Panc1 (cell line): ENCODE measurements around the gene ANK3. TPM values are rescaled to one million over a fixed set of nuclear protein-coding genes. Genes with fewer than 3 reads are reported as not detected.

Source experiments
- ATAC-seq: fragments of 200-7000 bp; cut with Tn5 transposase; 2 replicates; pipeline ENCODE4 v1.9.1; 2020; ENCODE audit warnings: mild to moderate bottlenecking, moderate library complexity
- BruUV-seq: library from RNA; stranded (reverse); fragments of 400-500 nt; replicated peaks from 2 replicates; lab custom pipeline; 2021; lab: Mats Ljungman, UMichigan
- CTCF ChIA-PET: fragments of 300-600 bp; sonication (Branson Sonifier 250); formaldehyde crosslinking; loops from one replicate; lab custom pipeline; 2022; ENCODE audit warnings: antibody characterized with exemption; lab: Charles Lee
- POLR2A ChIA-PET: fragments of 300-600 bp; sonication (Branson Sonifier 250); formaldehyde crosslinking; loops from one replicate; lab custom pipeline; 2022; ENCODE audit warnings: antibody characterized with exemption; lab: Charles Lee
- DNase-seq: peaks from one replicate; pipeline ENCODE4 v3.0.0-alpha.2; 2010; ENCODE audit warnings: low read depth, low spot score
- H3K27ac ChIP-seq: 2 replicates; pipeline ENCODE4 v1.5.1; 2011; ENCODE audit warnings: mild to moderate bottlenecking, low read length, inconsistent platforms
- H3K27me3 ChIP-seq: fragments of 200-500 bp; sonication (Bioruptor generic); 2 replicates; pipeline ENCODE4 v1.6.0; 2014; ENCODE audit warnings: low read length, inconsistent platforms; ENCODE audit not compliant: control insufficient read depth, insufficient read depth
- H3K36me3 ChIP-seq: fragments of 200-500 bp; sonication (Bioruptor generic); 2 replicates; pipeline ENCODE4 v1.5.1; 2014; ENCODE audit warnings: inconsistent platforms, mild to moderate bottlenecking, low read length, moderate library complexity; ENCODE audit not compliant: control insufficient read depth, insufficient read depth
- H3K4me1 ChIP-seq: 2 replicates; pipeline ENCODE4 v1.5.1; 2011; ENCODE audit warnings: inconsistent platforms, mild to moderate bottlenecking, low read length, moderate library complexity; ENCODE audit not compliant: control insufficient read depth, insufficient read depth
- H3K4me3 ChIP-seq, 2 experiments: 2 replicates each; pipeline ENCODE4 v1.5.1; 2011 to 2012; ENCODE audit warnings: low read depth in 2 of 2, low read length in 2 of 2, mild to moderate bottlenecking in 2 of 2, inconsistent platforms in 1 of 2, moderate library complexity in 1 of 2
- H3K9me3 ChIP-seq: fragments of 200-500 bp; sonication (Bioruptor generic); 2 replicates; pipeline ENCODE4 v1.5.1; 2014; ENCODE audit warnings: low read depth, mild to moderate bottlenecking, inconsistent platforms, low read length, moderate library complexity; ENCODE audit not compliant: control insufficient read depth, insufficient read depth
- CTCF ChIP-seq: fragments of 450-650 bp; IDR thresholded peaks from 2 replicates; pipeline ENCODE4 v1.5.1; 2017; ENCODE audit warnings: mild to moderate bottlenecking
- POLR2AphosphoS5 ChIP-seq: IDR thresholded peaks from 2 replicates; pipeline ENCODE4 v1.6.1; 2012; ENCODE audit warnings: mild to moderate bottlenecking, low read depth, low read length, moderate library complexity
- REST ChIP-seq, 2 experiments: IDR thresholded peaks; 2 replicates each; pipeline ENCODE4 v1.6.1; 2011 to 2012; ENCODE audit warnings: low read depth in 2 of 2, control low read depth in 1 of 2, low read length in 1 of 2, mild to moderate bottlenecking in 1 of 2, moderate library complexity in 1 of 2; ENCODE audit not compliant: insufficient read depth in 1 of 2
- SIN3A ChIP-seq: IDR thresholded peaks from 2 replicates; pipeline ENCODE4 v1.6.1; 2012; ENCODE audit warnings: low read depth, mild to moderate bottlenecking, low read length, moderate library complexity, borderline replicate concordance; ENCODE audit not compliant: insufficient read depth
- TCF7L2 ChIP-seq: IDR thresholded peaks from 2 replicates; pipeline ENCODE4 v1.6.1; 2011; ENCODE audit warnings: mild to moderate bottlenecking, low read depth, low read length, inconsistent platforms
- in situ Hi-C: cut with HindIII; loops from 2 replicates; pipeline ENCODE4 v1.10.0; 2016; ENCODE audit warnings: low sequenced_read_pairs, low pct_unique_long_range_greater_than_20kb
- intact Hi-C: fragments of 100-400 bp; cut with micrococcal nuclease; formaldehyde crosslinking; loops from one replicate; pipeline ENCODE4 v1.10.0; 2022; ENCODE audit not compliant: unreplicated experiment
- total RNA-seq: library from RNA; stranded (reverse); gene quantifications from one replicate; pipeline ENCODE4 v1.2.1, GENCODE V29; 2021; ENCODE audit not compliant: unreplicated experiment

The ANK3 gene
- total RNA-seq, 1 experiment from 2014 or later, result 2.5 TPM

- ATAC-seq, result no peak
- CTCF ChIA-PET, result no interaction called here
These were observed 14.8 kb downstream of the ANK3 start for GRCh38 chr10:60374836-60375235.

GRCh38 chr10:60372436-60372835, 17.2 kb downstream of the ANK3 start:
- Histone ChIP-seq H3K27me3 (peaks cover 7% of the 10 kb centered on the region), H3K9me3 (no peaks in the 10 kb centered on the region), H3K36me3 (no peaks in the 10 kb centered on the region), H3K4me1 (no peaks in the 10 kb centered on the region), H3K4me3 (no peak overlapping the region), H3K27ac (no peak overlapping the region)
- ATAC-seq (no peak), DNase-seq (no peak)
- intact Hi-C loops (no loop called here), in situ Hi-C loops (no loop called here)
- CTCF ChIA-PET, result no interaction called here
- POLR2A ChIA-PET, result no interaction called here
- TF ChIP-seq POLR2AphosphoS5, result no peak
- TF ChIP-seq CTCF, result no peak
- TF ChIP-seq REST (IDR thresholded peaks at IDR 0.05; ENCODE audit: insufficient read depth in 1 of 2, low read depth in 2 of 2, low read length in 1 of 2), result no peak
- no peak for TF ChIP-seq SIN3A
- no peak for TF ChIP-seq TCF7L2
- no TSS peak for BruUV-seq

More at GRCh38 chr10:60374836-60375235, 14.8 kb downstream of the ANK3 start:
- H3K36me3 ChIP-seq, result no peaks in the 10 kb centered on the region
- no TSS peak for BruUV-seq
- no peak overlapping the region for H3K27ac ChIP-seq
- TF ChIP-seq SIN3A (no peak), POLR2AphosphoS5 (no peak), CTCF (no peak), REST (IDR thresholded peaks at IDR 0.05; ENCODE audit: insufficient read depth in 1 of 2, low read depth in 2 of 2, low read length in 1 of 2) (no peak), TCF7L2 (no peak)
- POLR2A ChIA-PET, result no interaction called here
- intact Hi-C loops, result no loop called here
- peaks cover 5% of the 10 kb centered on the region for H3K27me3 ChIP-seq
- H3K9me3 ChIP-seq, result no peaks in the 10 kb centered on the region
- no peaks in the 10 kb centered on the region for H3K4me1 ChIP-seq
- in situ Hi-C loops, result no loop called here
- DNase-seq, result no peak
- no peak overlapping the region for H3K4me3 ChIP-seq
